GM18870 (cell line): ENCODE measurements around the gene GNAL.
"Not testable (repeated sequence)": the region's sequence is repeated elsewhere in the genome, so short reads cannot be mapped to it uniquely, and the experiment has no call there.

Source experiments
- ATAC-seq: cut with Tn5 transposase; IDR thresholded peaks from one replicate; pipeline ENCODE4 v1.9.1; 2021; ENCODE audit warnings: moderate library complexity; ENCODE audit not compliant: unreplicated experiment

GNAL gene

GRCh38 chr18:11688972-11689668 lies at the start of gene GNAL:
Gene GNAL (plus strand): TSS chr18:11689264. CDS start chr18:11689564, 300 bp downstream.
- ATAC-seq = no peak

GRCh38 chr18:11647310-11647709 lies 41.8 kb upstream of the GNAL start:
- not testable (repeated sequence) for ATAC-seq

- not testable (repeated sequence) for ATAC-seq
Measured at GRCh38 chr18:11647804-11648203, 41.3 kb upstream of the GNAL start.

GRCh38 chr18:11649839-11650238 lies 39.2 kb upstream of the GNAL start:
- ATAC-seq = no peak

- ATAC-seq = no peak
Measured at GRCh38 chr18:11651899-11652298, 37.2 kb upstream of the GNAL start.

- ATAC-seq = no peak
Measured at GRCh38 chr18:11653521-11653920, 35.5 kb upstream of the GNAL start.

- no peak for ATAC-seq
Measured at GRCh38 chr18:11654736-11655605, 34.1 kb upstream of the GNAL start.

GRCh38 chr18:11655606-11655932 lies 33.5 kb upstream of the GNAL start:
- ATAC-seq = no peak

GRCh38 chr18:11657152-11657551 lies 31.9 kb upstream of the GNAL start:
- no peak for ATAC-seq

GRCh38 chr18:11657554-11657953 lies 31.5 kb upstream of the GNAL start:
- no peak for ATAC-seq

- no peak for ATAC-seq
Measured at GRCh38 chr18:11658019-11658418, 31.0 kb upstream of the GNAL start.

- no peak for ATAC-seq
Measured at GRCh38 chr18:11658989-11659388, 30.1 kb upstream of the GNAL start.

- no peak for ATAC-seq
Measured at GRCh38 chr18:11660691-11661090, 28.4 kb upstream of the GNAL start.

GRCh38 chr18:11661430-11661829 lies 27.6 kb upstream of the GNAL start:
- no peak for ATAC-seq

GRCh38 chr18:11663439-11664029 lies 25.5 kb upstream of the GNAL start:
- ATAC-seq = no peak

- no peak for ATAC-seq
Measured at GRCh38 chr18:11664286-11664685, 24.8 kb upstream of the GNAL start.

- no peak for ATAC-seq
Measured at GRCh38 chr18:11665146-11665545, 23.9 kb upstream of the GNAL start.

GRCh38 chr18:11665587-11665986 lies 23.5 kb upstream of the GNAL start:
- no peak for ATAC-seq

- ATAC-seq = no peak
Measured at GRCh38 chr18:11666176-11666575, 22.9 kb upstream of the GNAL start.

- ATAC-seq = no peak
Measured at GRCh38 chr18:11666831-11667230, 22.2 kb upstream of the GNAL start.

- ATAC-seq = no peak
Measured at GRCh38 chr18:11667578-11667977, 21.5 kb upstream of the GNAL start.
